HFF-Myc (cell line): ENCODE results near the gene MRO.

Experiments
- DNase-seq: peaks from one replicate; pipeline ENCODE4 v3.0.0-alpha.2; 2011; ENCODE audit warnings: low read depth; ENCODE audit errors: extremely low read depth
- H3K4me3 ChIP-seq: replicated peaks from 2 replicates; pipeline ENCODE4 v1.5.1; 2011; ENCODE audit warnings: low read depth, mild to moderate bottlenecking, control low read depth, low read length
- TF ChIP-seq, protein P1 (sequence below): IDR thresholded peaks from 2 replicates; pipeline ENCODE4 v1.5.1; 2012; ENCODE audit warnings: mild to moderate bottlenecking, low read depth, low read length, control low read depth; ENCODE audit errors: missing control alignments

Gene MRO

GRCh38 chr18:50814395-50814794 lies 5.4 kb downstream of the MRO start:
- no peak for DNase-seq
- H3K4me3 ChIP-seq = no peak overlapping the region
- TF ChIP-seq, protein P1, sequence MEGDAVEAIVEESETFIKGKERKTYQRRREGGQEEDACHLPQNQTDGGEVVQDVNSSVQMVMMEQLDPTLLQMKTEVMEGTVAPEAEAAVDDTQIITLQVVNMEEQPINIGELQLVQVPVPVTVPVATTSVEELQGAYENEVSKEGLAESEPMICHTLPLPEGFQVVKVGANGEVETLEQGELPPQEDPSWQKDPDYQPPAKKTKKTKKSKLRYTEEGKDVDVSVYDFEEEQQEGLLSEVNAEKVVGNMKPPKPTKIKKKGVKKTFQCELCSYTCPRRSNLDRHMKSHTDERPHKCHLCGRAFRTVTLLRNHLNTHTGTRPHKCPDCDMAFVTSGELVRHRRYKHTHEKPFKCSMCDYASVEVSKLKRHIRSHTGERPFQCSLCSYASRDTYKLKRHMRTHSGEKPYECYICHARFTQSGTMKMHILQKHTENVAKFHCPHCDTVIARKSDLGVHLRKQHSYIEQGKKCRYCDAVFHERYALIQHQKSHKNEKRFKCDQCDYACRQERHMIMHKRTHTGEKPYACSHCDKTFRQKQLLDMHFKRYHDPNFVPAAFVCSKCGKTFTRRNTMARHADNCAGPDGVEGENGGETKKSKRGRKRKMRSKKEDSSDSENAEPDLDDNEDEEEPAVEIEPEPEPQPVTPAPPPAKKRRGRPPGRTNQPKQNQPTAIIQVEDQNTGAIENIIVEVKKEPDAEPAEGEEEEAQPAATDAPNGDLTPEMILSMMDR = no peak

GRCh38 chr18:50813353-50813752 lies 6.5 kb downstream of the MRO start:
- DNase-seq = no peak
- no peak overlapping the region for H3K4me3 ChIP-seq
- TF ChIP-seq, protein P1 = no peak

DNA sequence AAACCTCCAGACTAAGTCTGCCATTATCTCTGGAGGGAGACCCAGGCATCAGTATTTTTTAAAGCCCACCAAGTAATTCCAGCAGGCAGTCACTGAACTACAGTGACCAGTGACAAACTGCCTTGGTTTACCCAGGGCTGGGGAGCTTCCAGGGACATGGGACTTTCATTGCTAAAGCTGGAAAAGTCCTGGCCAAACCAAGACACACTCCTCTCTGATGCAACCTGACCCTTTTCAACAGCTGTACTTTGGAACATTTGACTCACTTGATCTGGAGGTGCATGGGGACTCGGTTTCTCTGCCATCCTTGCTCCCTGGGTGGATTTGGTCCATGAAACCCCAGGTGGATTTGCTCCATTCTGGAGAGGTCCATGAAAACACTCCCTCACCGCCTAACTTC lies 7.0 kb downstream of the MRO start:
- TF ChIP-seq, protein P1 = no peak
- no peak overlapping the region for H3K4me3 ChIP-seq
- no peak for DNase-seq

DNA sequence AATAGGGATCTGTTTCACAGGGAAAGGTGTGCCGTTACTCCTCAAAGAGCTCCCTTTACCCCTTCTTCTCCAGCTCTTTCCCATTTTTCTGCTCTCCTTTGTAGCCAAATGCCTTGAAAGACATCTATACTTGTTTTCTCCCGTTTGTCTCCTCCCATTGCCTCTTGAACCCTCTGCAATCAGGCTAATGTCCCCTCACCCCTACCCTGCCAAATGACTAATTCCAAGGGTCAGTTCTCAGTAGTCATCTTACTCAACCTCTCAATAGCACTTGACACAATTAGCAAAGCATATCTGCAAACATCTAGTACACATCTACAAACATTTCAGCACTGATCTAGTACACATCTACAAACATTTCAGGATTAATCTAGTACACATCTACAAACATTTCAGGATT lies 12.6 kb downstream of the MRO start:
- DNase-seq = no peak
- H3K4me3 ChIP-seq = no peak overlapping the region
- TF ChIP-seq, protein P1 = no peak

GRCh38 chr18:50806208-50806616 lies 13.6 kb downstream of the MRO start:
- DNase-seq = no peak
- TF ChIP-seq, protein P1 = no peak
- H3K4me3 ChIP-seq = no peak overlapping the region

- TF ChIP-seq, protein P1 = no peak
- no peak for DNase-seq
- no peak overlapping the region for H3K4me3 ChIP-seq
Observed at GRCh38 chr18:50805732-50806131, 14.1 kb downstream of the MRO start.

DNA sequence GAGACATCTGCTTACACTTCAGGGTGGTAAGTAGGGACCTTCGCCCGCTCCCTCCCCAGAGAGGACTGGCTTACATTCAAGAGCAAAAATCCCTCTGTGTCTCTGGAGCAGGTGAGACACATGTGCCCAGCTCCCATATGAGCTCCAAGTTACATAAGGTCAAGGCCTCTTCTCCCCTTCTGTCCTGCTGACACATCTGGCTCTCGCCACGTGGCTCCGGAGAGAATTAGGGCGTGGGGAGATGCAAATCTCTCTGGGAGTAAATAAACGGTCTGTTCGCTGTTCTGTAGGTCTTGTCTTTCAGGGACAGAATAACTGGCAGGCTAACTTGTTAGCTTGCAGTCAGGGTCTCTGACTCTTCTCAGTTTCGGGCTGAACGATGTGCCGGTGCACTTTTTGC lies 16.2 kb downstream of the MRO start:
- DNase-seq = no peak
- H3K4me3 ChIP-seq = no peak overlapping the region
- TF ChIP-seq, protein P1 = no peak
